ENCODE data around the gene CISD2. TPM values are rescaled to one million over a fixed set of nuclear protein-coding genes. Genes with fewer than 3 reads are reported as not detected.
"Not testable (repeated sequence)": the region's sequence is repeated elsewhere in the genome, so short reads cannot be mapped to it uniquely, and the experiment has no call there.

The CISD2 gene
- total RNA-seq, 4 donors from 2014 or later, result 5.0 to 21.4 (median 9.3) TPM

DNA sequence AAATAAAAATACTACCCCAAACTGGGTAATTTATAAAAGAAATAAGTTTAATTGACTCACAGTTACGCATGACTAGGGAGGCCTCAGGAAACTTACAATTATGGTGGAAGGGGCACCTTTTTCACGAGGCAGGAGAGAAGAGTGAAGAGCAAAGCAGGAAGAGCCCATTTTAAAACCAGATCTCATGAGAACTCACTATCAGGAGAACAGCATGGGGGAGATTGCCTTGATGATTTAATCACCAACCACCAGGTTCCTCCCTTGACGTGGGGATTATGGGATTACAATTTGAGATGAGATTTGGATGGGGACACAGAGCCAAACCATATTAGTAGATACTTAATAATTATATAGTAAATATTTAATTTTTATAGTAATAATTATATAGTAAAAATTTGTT lies 10.1 kb downstream of the CISD2 start:
- H3K27me3 ChIP-seq, result no peaks in the 10 kb centered on the region
- no peak for DNase-seq
- no peak overlapping the region for H3K27ac ChIP-seq
- H3K4me3 ChIP-seq, result no peak overlapping the region
- peaks cover 0 to 7% (median 2%) of the 10 kb centered on the region in 4 donors for H3K9me3 ChIP-seq
- H3K4me1 ChIP-seq, result no peaks in the 10 kb centered on the region
- H3K36me3 ChIP-seq, result peaks cover 0 to 3% (median 0%) of the 10 kb centered on the region in 3 donors
- TF ChIP-seq POLR2A (IDR thresholded peaks at IDR 0.05), result no peak
- TF ChIP-seq, protein P1, sequence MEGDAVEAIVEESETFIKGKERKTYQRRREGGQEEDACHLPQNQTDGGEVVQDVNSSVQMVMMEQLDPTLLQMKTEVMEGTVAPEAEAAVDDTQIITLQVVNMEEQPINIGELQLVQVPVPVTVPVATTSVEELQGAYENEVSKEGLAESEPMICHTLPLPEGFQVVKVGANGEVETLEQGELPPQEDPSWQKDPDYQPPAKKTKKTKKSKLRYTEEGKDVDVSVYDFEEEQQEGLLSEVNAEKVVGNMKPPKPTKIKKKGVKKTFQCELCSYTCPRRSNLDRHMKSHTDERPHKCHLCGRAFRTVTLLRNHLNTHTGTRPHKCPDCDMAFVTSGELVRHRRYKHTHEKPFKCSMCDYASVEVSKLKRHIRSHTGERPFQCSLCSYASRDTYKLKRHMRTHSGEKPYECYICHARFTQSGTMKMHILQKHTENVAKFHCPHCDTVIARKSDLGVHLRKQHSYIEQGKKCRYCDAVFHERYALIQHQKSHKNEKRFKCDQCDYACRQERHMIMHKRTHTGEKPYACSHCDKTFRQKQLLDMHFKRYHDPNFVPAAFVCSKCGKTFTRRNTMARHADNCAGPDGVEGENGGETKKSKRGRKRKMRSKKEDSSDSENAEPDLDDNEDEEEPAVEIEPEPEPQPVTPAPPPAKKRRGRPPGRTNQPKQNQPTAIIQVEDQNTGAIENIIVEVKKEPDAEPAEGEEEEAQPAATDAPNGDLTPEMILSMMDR (IDR thresholded peaks at IDR 0.05), result no peak

DNA sequence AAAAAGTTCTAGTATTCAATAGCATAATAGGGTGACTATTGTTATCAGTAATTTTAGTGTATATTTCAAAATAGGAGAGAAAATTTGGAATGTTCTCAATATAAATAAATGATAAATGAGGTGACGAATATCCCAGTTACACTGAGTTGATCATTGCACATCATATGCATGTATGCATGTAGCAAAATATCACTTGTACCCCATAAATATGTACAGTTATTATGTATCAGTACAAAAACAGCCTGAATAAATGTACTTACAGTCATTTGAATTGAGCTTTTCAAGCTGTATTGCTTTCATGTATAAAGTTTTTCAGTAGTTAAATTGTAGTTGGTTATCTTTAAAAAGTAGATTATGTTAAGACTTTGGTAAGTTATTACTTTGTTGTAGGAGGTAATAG lies 12.6 kb downstream of the CISD2 start:
- Histone ChIP-seq H3K9me3 (peaks cover 0 to 7% (median 2%) of the 10 kb centered on the region in 4 donors), H3K4me3 (no peak overlapping the region), H3K27ac (no peak overlapping the region), H3K27me3 (no peaks in the 10 kb centered on the region), H3K4me1 (no peaks in the 10 kb centered on the region), H3K36me3 (peaks cover 0 to 2% (median 0%) of the 10 kb centered on the region in 3 donors)
- no peak for DNase-seq
- no peak for TF ChIP-seq POLR2A (IDR thresholded peaks at IDR 0.05)
- TF ChIP-seq, protein P1 (IDR thresholded peaks at IDR 0.05), result no peak

DNA sequence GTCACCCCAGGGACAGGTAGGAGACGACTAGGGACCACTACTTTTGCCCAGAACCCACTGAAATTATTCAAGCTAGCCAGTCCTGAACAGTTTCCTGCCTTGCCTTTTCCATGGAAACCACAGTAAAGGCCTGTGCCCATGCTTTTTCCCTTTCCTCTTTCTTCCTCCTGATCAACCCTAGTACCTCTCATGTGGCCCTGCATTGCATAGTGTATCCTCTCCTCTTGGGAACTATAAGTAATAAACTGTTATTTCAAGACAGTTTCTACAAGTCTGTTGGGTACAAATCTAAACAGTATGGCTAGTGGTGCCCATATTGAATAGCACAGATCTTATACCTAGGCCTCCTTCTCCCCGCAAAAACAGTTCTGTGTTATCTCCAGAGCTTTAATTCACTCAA lies 14.5 kb downstream of the CISD2 start:
- TF ChIP-seq, protein P1 (IDR thresholded peaks at IDR 0.05), result no peak
- TF ChIP-seq POLR2A (IDR thresholded peaks at IDR 0.05), result no peak
- no peaks in the 10 kb centered on the region for H3K36me3 ChIP-seq
- no peak for DNase-seq
- no peak overlapping the region for H3K27ac ChIP-seq
- H3K4me1 ChIP-seq, result no peaks in the 10 kb centered on the region
- H3K4me3 ChIP-seq, result no peak overlapping the region
- no peaks in the 10 kb centered on the region for H3K27me3 ChIP-seq
- H3K9me3 ChIP-seq, result no peaks in the 10 kb centered on the region

DNA sequence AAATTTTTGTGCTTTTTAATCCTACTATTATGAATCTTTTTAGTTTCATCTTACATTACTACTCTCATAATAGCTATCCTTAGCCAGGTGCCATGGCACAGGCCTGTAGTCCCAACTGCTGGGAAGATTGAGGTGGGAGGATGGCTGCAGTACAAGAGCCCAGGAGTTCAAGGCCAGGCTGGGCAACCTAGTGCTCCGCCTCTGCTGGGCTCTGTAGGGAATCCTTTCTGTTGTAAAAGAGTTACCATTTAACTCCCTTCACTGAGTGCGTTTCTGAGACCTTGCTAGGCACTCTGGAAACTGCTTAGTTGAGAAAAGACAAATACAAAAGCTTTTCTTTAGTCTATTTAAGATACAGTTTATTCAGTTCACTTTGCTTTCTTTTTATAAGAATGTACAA lies 19.8 kb downstream of the CISD2 start:
- not testable (repeated sequence) for H3K36me3 ChIP-seq, H3K27ac ChIP-seq, H3K4me3 ChIP-seq, H3K4me1 ChIP-seq, DNase-seq, H3K9me3 ChIP-seq, H3K27me3 ChIP-seq

DNA sequence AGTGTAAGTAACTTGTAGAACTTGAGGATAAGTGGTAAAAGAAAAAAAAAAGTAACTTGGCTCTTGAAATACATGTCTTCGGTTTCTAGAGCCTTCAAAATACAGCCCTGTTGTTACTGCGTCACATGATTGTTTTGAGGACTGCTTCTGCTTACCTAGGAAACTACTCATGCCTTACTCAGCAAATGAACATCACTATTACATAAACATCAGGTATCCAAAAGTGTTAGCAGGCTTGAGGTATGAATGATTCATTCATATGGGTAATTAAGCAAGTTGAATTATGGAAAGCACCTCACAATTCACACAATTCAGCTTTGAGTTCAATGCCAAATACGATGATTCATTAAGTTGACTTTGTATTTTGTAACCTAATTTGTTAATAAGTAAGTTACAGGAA lies 21.1 kb downstream of the CISD2 start:
- H3K27ac ChIP-seq, result peak overlapping the region in 1 of 4 donors; percentile 49
- not testable (repeated sequence) for H3K4me1 ChIP-seq, H3K9me3 ChIP-seq, H3K36me3 ChIP-seq, H3K27me3 ChIP-seq, DNase-seq, H3K4me3 ChIP-seq

DNA sequence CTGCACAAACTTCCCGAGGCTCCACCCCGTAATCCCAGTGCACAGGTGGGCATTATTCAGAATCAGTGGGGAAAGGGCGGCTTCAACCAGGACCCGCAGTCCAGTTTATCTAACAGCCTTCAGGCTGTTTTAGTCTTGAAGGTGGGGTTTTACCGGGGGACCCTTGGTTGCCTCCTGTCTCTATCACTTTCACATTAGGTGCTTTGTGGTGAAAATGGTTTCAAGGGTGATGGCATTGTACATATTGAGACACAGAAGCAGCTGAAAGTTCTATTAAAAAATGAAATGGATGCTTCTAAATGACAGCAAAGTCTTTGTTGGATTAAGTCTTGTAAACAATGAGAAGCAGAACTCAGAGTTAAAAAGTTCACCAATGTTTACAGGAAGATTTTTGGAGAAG lies 27.8 kb downstream of the CISD2 start:
- H3K4me3 ChIP-seq, DNase-seq, H3K9me3 ChIP-seq, H3K27ac ChIP-seq, H3K36me3 ChIP-seq, H3K27me3 ChIP-seq, H3K4me1 ChIP-seq: not testable (repeated sequence)

DNA sequence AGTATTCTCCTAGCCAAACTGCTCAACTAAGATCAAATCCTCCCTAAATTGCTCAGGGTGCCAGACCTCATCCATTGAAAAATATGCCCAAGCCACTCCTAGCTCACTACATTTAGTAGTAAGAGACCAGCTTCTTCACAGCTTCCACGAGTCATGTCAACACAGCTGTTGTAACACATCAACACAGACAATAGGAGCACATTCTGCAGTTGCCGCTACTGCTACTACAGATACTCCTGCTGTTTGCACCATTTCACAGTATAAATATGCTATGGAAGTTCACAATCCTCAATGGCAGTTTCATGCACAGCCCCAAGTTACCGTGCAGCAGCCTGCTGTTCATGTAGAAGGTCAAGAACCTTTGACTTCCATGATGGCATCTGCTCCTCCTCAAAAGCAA lies 28.8 kb downstream of the CISD2 start:
- H3K27me3 ChIP-seq, H3K27ac ChIP-seq, H3K9me3 ChIP-seq, DNase-seq, H3K4me1 ChIP-seq, H3K36me3 ChIP-seq, H3K4me3 ChIP-seq: not testable (repeated sequence)

DNA sequence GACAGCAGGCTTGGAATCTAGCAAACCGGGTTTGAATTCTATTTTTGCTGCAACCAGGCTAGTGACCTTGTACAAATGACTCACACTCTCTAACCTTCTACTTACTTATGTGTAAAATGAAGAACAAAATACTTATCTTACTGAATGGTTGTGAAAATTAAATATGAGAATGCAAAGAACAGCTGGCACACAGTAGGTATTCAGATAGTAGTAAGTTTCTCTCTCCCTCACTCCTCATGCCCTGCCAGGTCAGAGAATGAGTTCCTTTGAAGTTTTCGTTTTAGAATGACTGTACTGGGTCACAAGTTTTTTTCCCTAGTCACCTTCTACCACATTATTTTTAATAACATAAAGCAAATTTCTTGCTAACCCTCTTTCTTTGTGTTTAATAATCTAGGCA lies 33.0 kb downstream of the CISD2 start:
- H3K4me1 ChIP-seq, result no peaks in the 10 kb centered on the region

More for the DNA sequence above, 33.0 kb downstream of the CISD2 start:
- H3K27me3 ChIP-seq, result no peaks in the 10 kb centered on the region
- no peak overlapping the region for H3K4me3 ChIP-seq
- H3K27ac ChIP-seq, result no peak overlapping the region
- H3K36me3 ChIP-seq, result no peaks in the 10 kb centered on the region
- TF ChIP-seq, protein P1 (IDR thresholded peaks at IDR 0.05), result no peak
- TF ChIP-seq POLR2A (IDR thresholded peaks at IDR 0.05), result no peak
- H3K9me3 ChIP-seq, result no peaks in the 10 kb centered on the region
- no peak for DNase-seq

All from Peyer's patch (tissue), 4 donors.